HG03103 (cell line): ENCODE data around the gene NR1H2.
A peak's percentile ranks its signal among the peaks of the same experiment; 100 is the strongest.
"Not testable (repeated sequence)": the region's sequence is repeated elsewhere in the genome, so short reads cannot be mapped to it uniquely, and the experiment has no call there.

Experiments
- ATAC-seq: cut with Tn5 transposase; IDR thresholded peaks from one replicate; pipeline ENCODE4 v1.9.1; 2021; ENCODE audit warnings: low read depth; ENCODE audit not compliant: unreplicated experiment

NR1H2 gene

DNA sequence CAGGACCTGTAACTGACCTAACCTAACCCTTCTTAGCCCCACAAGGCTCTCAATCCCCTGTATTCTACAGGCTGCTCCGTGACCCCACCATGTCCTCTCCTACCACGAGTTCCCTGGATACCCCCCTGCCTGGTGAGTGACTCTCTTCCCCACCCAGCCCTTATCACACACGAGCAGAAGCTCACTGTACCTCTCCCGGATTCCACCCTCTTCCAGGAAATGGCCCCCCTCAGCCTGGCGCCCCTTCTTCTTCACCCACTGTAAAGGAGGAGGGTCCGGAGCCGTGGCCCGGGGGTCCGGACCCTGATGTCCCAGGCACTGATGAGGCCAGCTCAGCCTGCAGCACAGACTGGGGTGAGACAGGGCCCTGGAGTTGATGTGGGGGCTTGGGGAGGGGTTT lies 1.3 kb downstream of the NR1H2 start:
- no peak for ATAC-seq

DNA sequence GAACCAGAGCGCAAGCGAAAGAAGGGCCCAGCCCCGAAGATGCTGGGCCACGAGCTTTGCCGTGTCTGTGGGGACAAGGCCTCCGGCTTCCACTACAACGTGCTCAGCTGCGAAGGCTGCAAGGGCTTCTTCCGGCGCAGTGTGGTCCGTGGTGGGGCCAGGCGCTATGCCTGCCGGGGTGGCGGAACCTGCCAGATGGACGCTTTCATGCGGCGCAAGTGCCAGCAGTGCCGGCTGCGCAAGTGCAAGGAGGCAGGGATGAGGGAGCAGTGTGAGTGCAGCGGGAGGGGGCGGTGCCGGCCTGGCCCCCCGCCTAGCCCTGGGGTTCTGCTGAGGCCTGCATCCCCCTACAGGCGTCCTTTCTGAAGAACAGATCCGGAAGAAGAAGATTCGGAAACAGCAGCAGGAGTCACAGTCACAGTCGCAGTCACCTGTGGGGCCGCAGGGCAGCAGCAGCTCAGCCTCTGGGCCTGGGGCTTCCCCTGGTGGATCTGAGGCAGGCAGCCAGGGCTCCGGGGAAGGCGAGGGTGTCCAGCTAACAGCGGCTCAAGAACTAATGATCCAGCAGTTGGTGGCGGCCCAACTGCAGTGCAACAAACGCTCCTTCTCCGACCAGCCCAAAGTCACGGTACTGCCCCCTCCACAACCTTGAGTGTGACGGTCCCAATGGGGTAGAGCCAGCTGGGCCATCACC lies 2.1 kb downstream of the NR1H2 start:
- ATAC-seq: no peak

DNA sequence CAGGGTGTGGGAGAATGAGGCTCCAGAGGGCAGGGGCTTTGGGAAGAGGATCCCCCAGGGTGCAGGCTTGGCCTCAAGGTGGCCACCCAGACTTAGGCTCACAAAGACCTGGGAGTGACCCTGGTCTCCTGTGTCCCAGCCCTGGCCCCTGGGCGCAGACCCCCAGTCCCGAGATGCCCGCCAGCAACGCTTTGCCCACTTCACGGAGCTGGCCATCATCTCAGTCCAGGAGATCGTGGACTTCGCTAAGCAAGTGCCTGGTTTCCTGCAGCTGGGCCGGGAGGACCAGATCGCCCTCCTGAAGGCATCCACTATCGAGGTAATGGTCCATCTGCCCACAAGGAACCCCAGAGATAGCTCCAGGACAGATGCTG lies 2.6 kb downstream of the NR1H2 start:
- ATAC-seq: no peak

DNA sequence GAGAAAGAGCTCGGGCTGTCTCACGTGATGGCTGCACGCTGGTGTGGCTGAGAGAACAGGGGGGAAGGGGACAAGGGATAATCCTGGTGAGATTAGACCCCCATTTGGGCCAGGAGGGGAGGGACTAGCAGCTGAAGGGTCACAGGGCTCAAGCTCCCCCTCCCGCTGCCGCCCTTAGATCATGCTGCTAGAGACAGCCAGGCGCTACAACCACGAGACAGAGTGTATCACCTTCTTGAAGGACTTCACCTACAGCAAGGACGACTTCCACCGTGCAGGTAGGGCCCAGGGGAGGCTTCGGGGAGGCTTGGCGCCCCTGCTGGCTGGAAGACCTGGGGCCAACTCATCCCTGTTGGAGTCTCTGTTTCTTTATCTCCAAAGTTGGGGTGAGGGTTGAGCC lies 3.3 kb downstream of the NR1H2 start:
- ATAC-seq: no peak

DNA sequence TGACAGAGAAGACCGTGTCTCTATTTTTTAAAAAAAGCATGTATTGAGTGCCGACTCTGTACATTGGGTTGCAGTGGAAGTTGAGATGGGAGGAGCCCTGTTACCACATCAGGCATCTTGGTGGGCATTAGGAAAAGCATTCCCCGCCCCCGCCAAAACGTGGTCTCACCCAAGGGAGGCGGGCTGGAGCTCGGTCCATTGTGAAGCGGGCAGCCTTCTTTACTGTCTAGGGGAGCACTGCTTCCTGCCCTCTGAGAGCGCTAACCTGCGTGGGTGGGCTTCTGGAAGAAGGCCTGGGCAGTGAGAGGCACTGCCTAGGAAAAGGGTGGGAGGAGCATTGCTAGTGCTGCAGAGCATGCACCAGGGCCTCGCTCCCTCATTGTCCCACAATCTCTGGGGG lies 3.9 kb downstream of the NR1H2 start:
- no peak for ATAC-seq

DNA sequence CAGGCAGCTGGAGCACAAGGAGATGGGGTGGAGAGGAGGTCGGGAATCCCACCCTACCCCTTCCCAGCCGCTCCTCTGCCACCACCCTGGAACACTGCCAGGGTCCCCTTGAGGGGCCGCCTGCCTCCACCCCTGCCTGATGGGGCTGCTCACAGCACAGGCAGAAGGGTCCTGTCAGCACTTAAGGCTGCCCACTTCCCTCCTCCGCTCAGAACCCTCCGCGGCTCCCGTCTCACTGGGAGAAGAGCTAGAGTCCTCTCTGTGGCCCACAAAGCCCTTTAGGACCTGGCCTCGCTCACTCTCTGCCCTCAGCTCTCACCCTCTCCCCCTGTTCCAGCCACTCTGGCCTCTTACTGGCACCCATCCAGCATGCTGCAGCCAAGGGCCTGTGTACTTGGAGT lies 4.5 kb downstream of the NR1H2 start:
- no peak for ATAC-seq

DNA sequence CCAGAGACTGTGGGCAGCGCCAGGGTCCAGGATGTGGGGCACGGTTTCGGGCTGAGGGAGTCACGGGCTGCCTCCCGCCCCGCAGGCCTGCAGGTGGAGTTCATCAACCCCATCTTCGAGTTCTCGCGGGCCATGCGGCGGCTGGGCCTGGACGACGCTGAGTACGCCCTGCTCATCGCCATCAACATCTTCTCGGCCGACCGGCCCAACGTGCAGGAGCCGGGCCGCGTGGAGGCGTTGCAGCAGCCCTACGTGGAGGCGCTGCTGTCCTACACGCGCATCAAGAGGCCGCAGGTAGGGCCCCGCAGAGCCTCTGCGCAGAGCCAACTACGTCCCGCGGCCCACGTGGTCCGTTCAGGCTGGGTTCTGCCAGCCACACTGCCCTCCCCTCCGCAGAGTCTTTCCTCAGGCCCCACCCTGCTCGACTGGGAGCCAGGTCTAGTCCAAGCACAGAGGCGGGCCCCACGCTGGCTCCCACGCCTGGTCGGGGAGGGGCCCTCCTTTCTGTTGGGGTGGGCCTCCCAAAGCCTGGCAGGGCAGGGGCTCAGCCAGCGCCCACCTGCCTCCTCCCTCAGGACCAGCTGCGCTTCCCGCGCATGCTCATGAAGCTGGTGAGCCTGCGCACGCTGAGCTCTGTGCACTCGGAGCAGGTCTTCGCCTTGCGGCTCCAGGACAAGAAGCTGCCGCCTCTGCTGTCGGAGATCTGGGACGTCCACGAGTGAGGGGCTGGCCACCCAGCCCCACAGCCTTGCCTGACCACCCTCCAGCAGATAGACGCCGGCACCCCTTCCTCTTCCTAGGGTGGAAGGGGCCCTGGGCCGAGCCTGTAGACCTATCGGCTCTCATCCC lies 5.8 kb downstream of the NR1H2 start:
- ATAC-seq: no peak

DNA sequence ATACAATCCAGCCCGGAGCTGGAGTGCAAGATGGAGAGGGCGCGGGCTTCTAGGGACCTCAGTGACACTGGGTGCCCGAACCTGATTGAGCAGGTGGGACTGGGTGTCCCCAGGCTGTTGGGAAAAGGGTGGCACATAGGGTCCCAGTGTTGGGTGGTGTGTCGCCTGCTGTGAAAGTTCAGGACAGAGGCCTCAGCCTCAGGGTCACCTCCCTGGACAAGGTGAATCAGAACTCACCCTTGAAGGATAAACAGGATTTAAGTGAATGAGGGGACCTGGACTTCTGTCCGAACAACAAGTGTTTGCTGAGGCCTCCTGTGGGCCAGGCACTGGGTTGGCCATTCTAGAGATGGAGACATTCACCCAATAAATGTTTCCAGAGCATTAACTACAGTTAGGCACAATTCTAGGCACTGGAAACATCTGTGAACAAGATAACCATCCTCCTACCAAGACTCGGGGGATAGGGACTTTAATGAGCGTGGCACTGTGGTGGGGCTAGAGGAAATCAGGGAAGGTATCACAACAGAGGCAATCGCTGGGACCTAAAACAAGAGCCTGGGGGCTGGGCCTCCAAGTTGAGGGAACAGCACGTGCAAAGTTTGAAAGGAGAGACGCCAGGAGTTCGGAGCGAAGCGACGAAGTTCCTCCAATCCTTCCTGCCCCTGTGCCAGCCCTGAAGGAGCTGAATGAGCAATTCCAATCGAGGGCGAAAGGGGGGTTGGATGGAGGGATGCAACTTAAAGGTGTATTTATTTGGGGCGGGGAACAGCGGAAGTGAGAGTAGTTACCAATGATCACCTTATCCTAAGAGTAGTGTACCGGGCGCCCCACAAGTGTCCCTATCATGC lies 7.0 kb downstream of the NR1H2 start:
- peak; percentile 3 for ATAC-seq

DNA sequence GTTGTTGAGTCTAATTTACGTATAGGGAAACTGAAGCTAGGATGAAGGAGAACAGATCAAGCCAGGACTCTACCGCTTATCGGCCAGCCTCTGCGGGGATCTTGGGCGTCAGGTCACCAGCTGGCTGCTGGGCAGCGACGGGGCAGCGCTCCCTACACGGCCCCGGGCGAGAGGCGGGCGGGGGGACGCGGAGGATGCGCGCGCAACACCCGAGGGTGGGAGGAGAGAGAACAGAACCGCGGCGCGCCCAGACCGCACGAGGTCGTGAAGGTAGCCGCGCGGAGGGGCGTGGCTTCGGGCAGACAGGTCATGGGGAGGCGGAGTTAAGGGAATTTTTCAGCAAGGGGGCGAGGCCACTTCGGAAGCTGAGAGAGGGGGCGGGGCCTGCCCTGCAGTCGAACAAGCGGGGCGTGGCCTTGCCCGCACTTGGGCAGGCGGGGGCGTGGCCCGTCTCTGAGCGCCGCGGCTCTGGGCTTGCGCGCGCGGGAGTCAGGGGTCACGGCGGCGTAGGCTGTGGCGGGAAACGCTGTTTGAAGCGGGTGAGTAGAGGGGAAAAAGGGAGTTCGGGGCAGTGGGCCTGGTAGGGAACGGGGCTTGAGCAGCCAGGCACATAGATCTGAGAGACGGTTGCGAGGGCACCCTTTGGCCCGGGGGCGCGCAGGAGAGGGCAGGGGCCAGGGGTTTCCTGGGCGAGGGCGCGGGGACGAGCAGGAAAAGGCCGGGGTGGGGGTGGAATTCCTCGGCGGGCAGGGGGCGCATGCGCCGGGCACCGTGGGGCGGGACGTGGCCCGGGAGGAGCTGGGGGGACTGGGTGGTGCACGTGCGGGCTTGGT lies 7.8 kb downstream of the NR1H2 start, which contains the start of gene POLD1:
Gene POLD1 (plus strand): TSS at position 496 of the 833 bp plus-strand sequence. CDS start 14,505 bp downstream, outside the sequence.
- peak; percentile 67 for ATAC-seq

DNA sequence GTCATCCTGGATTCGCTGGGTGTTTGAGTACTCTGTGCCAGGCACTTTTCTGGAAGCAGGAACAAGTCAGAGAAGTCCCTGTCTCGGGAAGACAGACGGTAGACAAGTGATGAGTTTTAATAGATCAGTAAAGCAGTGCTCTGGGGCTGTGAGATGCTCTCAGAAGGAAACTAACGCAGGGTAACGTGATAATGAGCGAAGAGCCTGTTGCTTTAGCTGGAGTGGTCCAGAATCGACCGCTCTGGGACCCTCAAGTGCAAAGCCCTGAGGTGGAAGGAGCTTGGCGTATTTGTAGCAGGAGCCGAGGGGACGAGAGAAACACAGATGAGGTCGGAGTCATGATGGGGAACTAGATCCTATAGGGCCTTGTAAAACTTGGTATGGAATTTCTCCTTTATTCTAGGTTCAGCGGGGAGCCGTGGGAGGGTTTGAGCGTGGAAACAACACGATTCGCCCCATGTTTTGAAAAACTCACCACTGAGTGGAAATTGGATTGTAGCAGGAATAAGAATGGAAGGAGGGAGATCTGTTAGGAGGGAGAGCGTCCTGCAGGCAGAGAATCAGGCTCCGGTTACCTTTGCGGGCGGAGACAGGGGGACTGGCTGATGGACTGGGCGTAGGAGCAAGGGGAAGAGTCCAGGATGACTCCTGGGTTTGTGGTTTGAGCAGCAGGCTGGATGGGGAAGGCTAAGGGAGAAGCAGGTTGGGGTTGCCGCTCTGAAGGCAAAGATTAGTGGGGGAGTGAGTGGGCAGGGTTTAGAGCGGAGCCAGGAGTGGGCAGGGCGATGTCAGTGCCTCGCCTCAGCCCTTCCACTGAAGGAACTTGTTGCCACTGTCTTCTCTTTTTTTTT lies 8.7 kb downstream of the NR1H2 start:
- no peak for ATAC-seq

DNA sequence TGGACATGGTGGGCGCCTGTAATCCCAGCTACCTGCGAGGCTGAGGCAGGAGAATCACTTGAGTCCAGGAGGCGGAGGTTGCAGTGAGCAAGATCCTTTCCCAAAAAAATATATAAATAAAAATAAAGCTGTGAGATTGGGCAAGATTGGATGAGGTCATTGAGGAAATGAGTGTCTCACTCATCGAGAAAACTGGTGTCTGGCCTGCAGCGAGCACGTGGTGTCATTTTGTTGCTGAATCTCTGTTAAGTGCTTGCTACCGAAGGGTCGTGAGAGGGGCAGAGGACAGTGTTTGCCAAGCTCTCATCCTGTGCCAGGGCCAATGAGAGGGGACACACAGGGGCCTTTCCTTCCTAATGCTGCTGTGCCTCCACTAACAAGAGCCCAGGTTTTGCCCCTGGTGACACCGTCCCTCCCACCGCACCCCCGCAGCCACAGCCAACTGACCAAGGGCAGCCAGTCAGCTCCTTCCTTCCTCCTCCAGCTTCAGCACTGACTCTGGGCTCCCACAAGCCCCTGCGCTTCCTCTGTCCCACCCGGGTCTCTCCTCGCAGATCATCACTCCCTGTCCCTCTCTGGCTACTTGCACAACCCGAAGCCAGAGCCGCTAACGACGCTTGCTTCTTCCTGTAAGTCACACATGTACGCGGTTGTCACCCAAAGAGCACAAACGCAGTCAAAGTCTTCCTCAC lies 11.1 kb downstream of the NR1H2 start:
- no peak for ATAC-seq

DNA sequence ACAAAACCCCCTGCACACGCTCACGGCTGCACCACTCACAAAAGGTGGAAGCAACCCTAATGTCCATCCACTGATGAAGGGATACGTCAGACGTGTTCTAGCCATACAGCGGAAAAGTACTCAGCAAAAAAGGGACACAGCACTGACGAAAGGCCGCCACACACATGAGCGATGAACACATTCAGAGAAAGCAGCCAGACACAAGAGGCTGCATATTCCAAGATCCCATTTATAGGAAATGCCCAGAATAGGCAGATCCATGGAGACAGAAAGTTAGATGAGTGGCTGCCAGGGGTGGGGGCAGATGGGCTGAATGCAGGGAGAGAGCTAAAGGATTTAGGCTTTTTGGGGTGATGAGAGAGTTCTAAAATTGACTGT lies 11.6 kb downstream of the NR1H2 start:
- ATAC-seq: no peak

DNA sequence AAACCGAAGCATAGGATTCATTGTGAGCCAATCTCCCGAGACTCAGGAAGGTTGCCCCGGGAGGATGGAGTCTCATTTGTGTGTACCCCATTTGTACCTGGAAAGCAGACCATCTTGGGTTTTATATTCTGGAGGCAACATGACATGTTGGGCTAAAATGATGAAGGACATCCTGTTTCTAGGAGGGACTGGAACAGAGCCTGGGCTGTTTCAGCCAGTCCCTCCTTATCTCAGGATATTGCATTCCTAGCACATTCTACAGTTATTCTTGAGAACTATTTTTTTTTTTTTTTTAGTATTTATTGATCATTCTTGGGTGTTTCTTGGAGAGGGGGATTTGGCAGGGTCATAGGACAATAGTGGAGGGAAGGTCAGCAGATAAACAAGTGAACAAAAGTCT lies 14.0 kb downstream of the NR1H2 start:
- ATAC-seq: not testable (repeated sequence)

DNA sequence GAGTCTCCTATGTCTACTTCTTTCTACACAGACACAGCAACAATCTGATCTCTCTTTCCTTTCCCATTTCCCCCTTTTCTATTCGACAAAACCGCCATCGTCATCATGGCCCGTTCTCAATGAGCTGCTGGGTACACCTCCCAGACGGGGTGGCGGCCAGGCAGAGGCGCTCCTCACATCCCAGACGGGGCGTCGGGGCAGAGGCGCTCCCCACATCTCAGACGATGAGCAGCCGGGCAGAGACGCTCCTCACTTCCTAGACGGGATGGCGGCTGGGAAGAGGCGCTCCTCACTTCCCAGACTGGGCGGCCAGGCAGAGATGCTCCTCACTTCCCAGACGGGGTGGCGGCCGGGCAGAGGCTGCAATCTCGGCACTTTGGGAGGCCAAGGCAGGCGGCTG lies 14.7 kb downstream of the NR1H2 start:
- not testable (repeated sequence) for ATAC-seq

DNA sequence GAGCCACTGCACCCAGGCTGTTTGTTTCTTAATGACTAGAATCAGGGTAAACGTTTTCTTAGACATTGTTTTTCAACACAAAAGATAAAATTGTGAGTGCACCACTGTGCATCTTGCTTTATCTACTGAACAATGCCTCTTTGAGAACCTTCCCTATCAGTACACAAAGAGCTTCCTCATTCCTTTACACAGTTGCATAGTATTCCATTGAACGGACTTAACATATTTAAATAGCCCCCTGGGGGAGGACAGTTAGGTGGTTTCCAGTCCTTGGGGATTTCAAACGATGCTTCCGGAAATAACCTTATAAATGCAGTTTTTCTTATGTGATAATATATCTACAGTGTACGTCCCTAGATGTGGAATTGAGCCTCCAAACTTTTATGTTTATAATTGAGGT lies 16.5 kb downstream of the NR1H2 start:
- ATAC-seq: no peak

DNA sequence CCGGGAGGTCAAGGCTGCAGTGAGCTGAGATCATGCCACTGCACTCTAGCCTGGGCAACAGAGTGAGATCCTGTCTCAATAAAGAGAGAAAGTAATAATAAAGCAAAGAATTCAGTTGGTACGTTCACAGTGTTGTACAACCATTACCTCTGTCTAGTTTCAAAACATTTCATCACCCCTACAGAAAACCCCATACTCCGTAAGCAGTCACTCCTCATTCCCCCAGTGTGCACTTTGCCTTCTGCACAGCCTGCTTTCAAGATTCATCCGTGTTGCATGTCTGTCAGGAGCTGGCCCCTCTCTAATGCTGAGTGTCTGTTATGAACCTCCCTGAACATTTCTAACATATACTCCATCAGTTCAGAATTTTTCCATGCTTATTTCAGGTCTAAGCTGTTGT lies 17.3 kb downstream of the NR1H2 start:
- ATAC-seq: no peak

DNA sequence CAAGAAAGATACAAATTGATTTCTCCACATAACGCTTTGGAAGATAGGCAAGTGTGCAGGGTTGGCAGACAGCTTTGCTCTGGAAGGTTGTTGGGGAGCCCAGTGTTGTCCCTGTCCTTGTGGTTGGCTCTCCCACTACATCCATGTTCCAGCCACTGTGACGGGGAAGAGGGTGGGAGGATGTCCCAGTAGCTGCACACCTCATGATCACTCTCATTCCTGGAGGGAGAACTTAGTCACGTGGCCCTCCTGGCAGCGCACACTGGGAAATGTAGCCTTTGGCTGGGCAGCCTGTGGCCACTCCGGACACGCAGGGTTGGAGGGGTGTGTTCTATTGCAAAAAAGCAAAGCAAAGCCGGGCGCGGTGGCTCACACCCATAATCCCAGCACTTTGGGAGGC lies 17.8 kb downstream of the NR1H2 start:
- ATAC-seq: no peak

DNA sequence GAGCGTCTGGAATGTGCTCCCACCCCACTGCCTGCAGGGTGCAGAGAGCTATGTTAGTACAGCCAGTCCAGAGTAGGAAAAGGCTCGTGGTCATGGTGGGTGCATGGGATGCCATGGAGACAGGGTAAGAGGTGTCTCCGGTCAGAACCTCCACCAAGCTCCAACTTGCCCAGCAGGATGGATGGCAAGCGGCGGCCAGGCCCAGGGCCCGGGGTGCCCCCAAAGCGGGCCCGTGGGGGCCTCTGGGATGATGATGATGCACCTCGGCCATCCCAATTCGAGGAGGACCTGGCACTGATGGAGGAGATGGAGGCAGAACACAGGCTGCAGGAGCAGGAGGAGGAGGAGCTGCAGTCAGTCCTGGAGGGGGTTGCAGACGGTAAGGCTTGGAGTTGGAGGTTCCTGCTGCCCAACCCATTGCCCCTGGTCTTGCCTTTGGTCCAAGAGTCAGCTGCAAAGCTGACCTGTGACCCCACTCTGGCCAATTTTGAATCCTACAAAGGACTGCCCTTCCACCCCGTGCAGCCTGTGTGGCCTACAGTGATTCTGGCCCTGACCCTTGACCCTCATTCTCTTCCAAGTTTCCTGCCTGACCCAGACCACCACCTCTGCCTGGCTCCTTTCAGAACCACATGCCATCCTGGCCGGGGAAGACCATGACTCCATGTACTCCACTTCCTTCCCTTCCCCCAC lies 22.6 kb downstream of the NR1H2 start:
- no peak for ATAC-seq
